ENCODE measurements around the gene LOXL1. TPM values are rescaled to one million over a fixed set of nuclear protein-coding genes. Genes with fewer than 3 reads are reported as not detected.
A peak's percentile ranks its signal among the peaks of the same experiment; 100 is the strongest.

Gene LOXL1
- polyA plus RNA-seq, 1 donor (not counting 4 experiments of a cell fraction or from before 2014, with no cell fraction given): 8.8 TPM

- dilution Hi-C loops (cut with MboI; ENCODE audit: extremely low pct_ligation_motif_present, low sequenced_read_pairs): no loop called here
- H3K79me2 ChIP-seq (ENCODE audit: control insufficient read depth, insufficient read depth, low read length): no peaks in the 10 kb centered on the region
- no peaks in the 10 kb centered on the region for H4K20me1 ChIP-seq (ENCODE audit: control insufficient read depth, extremely low read depth, insufficient read depth, low read length)
- no peak overlapping the region for H3K27ac ChIP-seq (ENCODE audit: control insufficient read depth, insufficient read depth, low read length)
- no peak for TF ChIP-seq CTCF (optimal IDR thresholded peaks at IDR 0.05 in 1 of 3, IDR thresholded peaks at IDR 0.05 in 1 of 3, conservative IDR thresholded peaks at IDR 0.05 in 1 of 3; ENCODE audit: extremely low read depth in 1 of 3, insufficient read depth in 2 of 3, low read length in 3 of 3)
- TF ChIP-seq EZH2 (IDR thresholded peaks at IDR 0.05; ENCODE audit: low read length): no peak
- no peak overlapping the region for H3K4me3 ChIP-seq (ENCODE audit: control insufficient read depth in 2 of 3, extremely low read depth in 1 of 3, insufficient read depth in 2 of 3, low read depth in 1 of 3, low read length in 3 of 3)
- H2AFZ ChIP-seq (ENCODE audit: control insufficient read depth, low read length): no peak overlapping the region
- peaks cover 15% of the 10 kb centered on the region for H3K27me3 ChIP-seq (ENCODE audit: control insufficient read depth, extremely low read depth, insufficient read depth, low read length)
- DNase-seq (ENCODE audit: low read depth, low spot score) (no peak), FAIRE-seq (no peak)
- no peaks in the 10 kb centered on the region for H3K4me1 ChIP-seq (ENCODE audit: control insufficient read depth, extremely low read depth, insufficient read depth, low read length)
- H3K9me3 ChIP-seq (ENCODE audit: control insufficient read depth, low read depth, low read length): no peaks in the 10 kb centered on the region
- no peak overlapping the region for H3K4me2 ChIP-seq (ENCODE audit: control insufficient read depth, extremely low read depth, insufficient read depth, low read depth, low read length)
- H3K36me3 ChIP-seq (ENCODE audit: control insufficient read depth in 2 of 2, extremely low read depth in 1 of 2, insufficient read depth in 2 of 2, low read length in 2 of 2): no peaks in the 10 kb centered on the region
- H3K9ac ChIP-seq (ENCODE audit: control insufficient read depth, extremely low read depth, insufficient read depth, low read length): no peak overlapping the region
- H3K9me1 ChIP-seq (ENCODE audit: control insufficient read depth, extremely low read depth, insufficient read depth, low read length): no peaks in the 10 kb centered on the region
These were observed 19.2 kb upstream of the LOXL1 start for GRCh38 chr15:73907035-73907408.

GRCh38 chr15:73908030-73908821, 18.0 kb upstream of the LOXL1 start:
- H3K27me3 ChIP-seq (ENCODE audit: control insufficient read depth, extremely low read depth, insufficient read depth, low read length): peaks cover 15% of the 10 kb centered on the region
- no peaks in the 10 kb centered on the region for H3K9me3 ChIP-seq (ENCODE audit: control insufficient read depth, low read depth, low read length)
- no peaks in the 10 kb centered on the region for H3K9me1 ChIP-seq (ENCODE audit: control insufficient read depth, extremely low read depth, insufficient read depth, low read length)
- no peak overlapping the region for H3K4me2 ChIP-seq (ENCODE audit: control insufficient read depth, extremely low read depth, insufficient read depth, low read depth, low read length)
- no peaks in the 10 kb centered on the region for H3K4me1 ChIP-seq (ENCODE audit: control insufficient read depth, extremely low read depth, insufficient read depth, low read length)
- FAIRE-seq (no peak), DNase-seq (ENCODE audit: low read depth, low spot score) (no peak)
- no peaks in the 10 kb centered on the region for H3K79me2 ChIP-seq (ENCODE audit: control insufficient read depth, insufficient read depth, low read length)
- H4K20me1 ChIP-seq (ENCODE audit: control insufficient read depth, extremely low read depth, insufficient read depth, low read length): no peaks in the 10 kb centered on the region
- dilution Hi-C loops (cut with MboI; ENCODE audit: extremely low pct_ligation_motif_present, low sequenced_read_pairs): no loop called here
- no peak overlapping the region for H2AFZ ChIP-seq (ENCODE audit: control insufficient read depth, low read length)
- H3K27ac ChIP-seq (ENCODE audit: control insufficient read depth, insufficient read depth, low read length): no peak overlapping the region
- H3K9ac ChIP-seq (ENCODE audit: control insufficient read depth, extremely low read depth, insufficient read depth, low read length): no peak overlapping the region
- TF ChIP-seq CTCF (optimal IDR thresholded peaks at IDR 0.05 in 1 of 3, IDR thresholded peaks at IDR 0.05 in 1 of 3, conservative IDR thresholded peaks at IDR 0.05 in 1 of 3; ENCODE audit: extremely low read depth in 1 of 3, insufficient read depth in 2 of 3, low read length in 3 of 3): peak; percentile 94 to 97 (median 97)
- TF ChIP-seq EZH2 (IDR thresholded peaks at IDR 0.05; ENCODE audit: low read length): no peak
- H3K36me3 ChIP-seq (ENCODE audit: control insufficient read depth in 2 of 2, extremely low read depth in 1 of 2, insufficient read depth in 2 of 2, low read length in 2 of 2): no peaks in the 10 kb centered on the region
- H3K4me3 ChIP-seq (ENCODE audit: control insufficient read depth in 2 of 3, extremely low read depth in 1 of 3, insufficient read depth in 2 of 3, low read depth in 1 of 3, low read length in 3 of 3): no peak overlapping the region

All from keratinocyte (primary cell).